Gastrocnemius medialis (tissue), 4 donors: ENCODE data around the gene C1QTNF6. TPM values are rescaled to one million over a fixed set of nuclear protein-coding genes. Genes with fewer than 3 reads are reported as not detected.

Experiments
- ATAC-seq, 2 donors: fragments of 150-250 bp; one replicate each; pipeline ENCODE4 v1.9.1; 2016
- DNase-seq, 2 donors: peaks; one replicate each; pipeline ENCODE4 v3.0.0-alpha.2; 2019
- H3K27ac ChIP-seq, 4 donors: fragments of 200-600 bp; sonication (generic); 1 replicate in 1 of 4; 2 replicates in 3 of 4; pipeline ENCODE4 v1.5.1; 2016 to 2018; ENCODE audit warnings: mild to moderate bottlenecking in 2 of 4, moderate library complexity in 1 of 4
- H3K27me3 ChIP-seq, 3 donors: fragments of 200-600 bp; sonication (generic) in 2 of 3; 1 replicate in 1 of 3; 2 replicates in 2 of 3; pipeline versions ENCODE4 v1.5.1 to v1.6.0; 2016 to 2019; ENCODE audit warnings: mild to moderate bottlenecking in 1 of 3, moderate library complexity in 1 of 3
- H3K36me3 ChIP-seq, 2 donors: fragments of 200-600 bp; sonication (generic) in 1 of 2; one replicate each; pipeline ENCODE4 v1.5.1; 2017 to 2018
- H3K4me1 ChIP-seq, 2 donors: fragments of 200-600 bp; sonication (generic) in 1 of 2; one replicate each; pipeline ENCODE4 v1.5.1; 2016 to 2017; ENCODE audit warnings: mild to moderate bottlenecking in 2 of 2
- H3K4me3 ChIP-seq, 4 donors: fragments of 200-600 bp; sonication (generic) in 3 of 4; 1 replicate in 1 of 4; 2 replicates in 3 of 4; pipeline ENCODE4 v1.5.1; 2016 to 2019; ENCODE audit warnings: mild to moderate bottlenecking in 2 of 4
- H3K9me3 ChIP-seq, 3 donors: fragments of 200-600 bp; sonication (generic) in 2 of 3; 1 replicate in 1 of 3; 2 replicates in 2 of 3; pipeline ENCODE4 v1.5.1; 2016 to 2019
- CTCF ChIP-seq, 5 experiments: fragments of 450-650 bp in 3 of 5; fragments of 200-600 bp in 2 of 5; sonication (generic) in 2 of 5; IDR thresholded peaks in 4 of 5; conservative IDR thresholded peaks in 1 of 5; 1 replicate in 4 of 5; 2 replicates in 1 of 5; pipeline ENCODE4 v1.5.1; 2016 to 2019; ENCODE audit warnings: antibody characterized with exemption in 5 of 5, mild to moderate bottlenecking in 3 of 5, moderate library complexity in 3 of 5
- POLR2A ChIP-seq, 2 donors: fragments of 450-650 bp; IDR thresholded peaks; one replicate each; pipeline ENCODE4 v1.6.1; 2017; ENCODE audit warnings: antibody characterized with exemption in 2 of 2, mild to moderate bottlenecking in 2 of 2, moderate library complexity in 2 of 2
- in situ Hi-C, 4 donors: fragments of 200-750 bp; cut with MboI; loops; one replicate each; pipeline versions ENCODE4 v1.15.0 to v1.8.0; 2017; ENCODE audit warnings: low sequenced_read_pairs in 4 of 4
- intact Hi-C: fragments of 100-400 bp; cut with DNase I; formaldehyde crosslinking; loops from one replicate; pipeline ENCODE4 v1.15.1; 2023; ENCODE audit warnings: low total_unique reads
- total RNA-seq, 4 donors: library from RNA; depleted of rRNA; stranded (reverse); fragments of >200 nt; gene quantifications; one replicate each; pipeline versions ENCODE4 v1.1.0 to v1.2.3, GENCODE V29; 2016

The C1QTNF6 gene
- total RNA-seq, 4 donors from 2014 or later = 0.46 to 1.00 (median 0.84) TPM

GRCh38 chr22:37156686-37157435, 31.2 kb downstream of the C1QTNF6 start:
- TF ChIP-seq CTCF (IDR thresholded peaks at IDR 0.05 in 4 of 5, conservative IDR thresholded peaks at IDR 0.05 in 1 of 5) = no peak
- no peak for TF ChIP-seq POLR2A (IDR thresholded peaks at IDR 0.05)
- in situ Hi-C loops = no loop called here
- no peak for DNase-seq
- Histone ChIP-seq H3K27me3 (peaks cover 0 to 18% (median 0%) of the 10 kb centered on the region in 3 donors), H3K4me3 (no peak overlapping the region), H3K4me1 (no peaks in the 10 kb centered on the region), H3K9me3 (peaks cover 0 to under 1% (median 0%) of the 10 kb centered on the region in 3 donors), H3K27ac (no peak overlapping the region), H3K36me3 (no peaks in the 10 kb centered on the region)
- ATAC-seq = no peak
- intact Hi-C loops = no loop called here

- peaks cover 0 to 6% (median 0%) of the 10 kb centered on the region in 3 donors for H3K9me3 ChIP-seq
- no peaks in the 10 kb centered on the region for H3K4me1 ChIP-seq
- DNase-seq (no peak), ATAC-seq (no peak)
- no peak overlapping the region for H3K27ac ChIP-seq
- in situ Hi-C loops = no loop called here
- no peaks in the 10 kb centered on the region for H3K36me3 ChIP-seq
- H3K4me3 ChIP-seq = no peak overlapping the region
- TF ChIP-seq POLR2A (IDR thresholded peaks at IDR 0.05) (no peak), CTCF (IDR thresholded peaks at IDR 0.05 in 4 of 5, conservative IDR thresholded peaks at IDR 0.05 in 1 of 5) (no peak)
- H3K27me3 ChIP-seq = peaks cover 0 to 11% (median 0%) of the 10 kb centered on the region in 3 donors
- intact Hi-C loops = no loop called here
Measured at GRCh38 chr22:37155971-37156370, 32.1 kb downstream of the C1QTNF6 start.

GRCh38 chr22:37154925-37155712, 32.9 kb downstream of the C1QTNF6 start:
- Histone ChIP-seq H3K4me1 (no peaks in the 10 kb centered on the region), H3K27ac (no peak overlapping the region), H3K36me3 (no peaks in the 10 kb centered on the region), H3K27me3 (peaks cover 0 to 7% (median 4%) of the 10 kb centered on the region in 3 donors), H3K4me3 (no peak overlapping the region), H3K9me3 (peaks cover 0 to 6% (median 0%) of the 10 kb centered on the region in 3 donors)
- no peak for DNase-seq
- ATAC-seq = no peak
- no peak for TF ChIP-seq CTCF (IDR thresholded peaks at IDR 0.05 in 4 of 5, conservative IDR thresholded peaks at IDR 0.05 in 1 of 5)
- TF ChIP-seq POLR2A (IDR thresholded peaks at IDR 0.05) = no peak
- in situ Hi-C loops = no loop called here
- intact Hi-C loops = no loop called here

GRCh38 chr22:37153901-37154300, 34.1 kb downstream of the C1QTNF6 start:
- intact Hi-C loops = no loop called here
- H3K27ac ChIP-seq = no peak overlapping the region
- DNase-seq (no peak), ATAC-seq (no peak)
- H3K4me1 ChIP-seq = no peaks in the 10 kb centered on the region
- H3K36me3 ChIP-seq = no peaks in the 10 kb centered on the region
- in situ Hi-C loops = no loop called here
- H3K4me3 ChIP-seq = no peak overlapping the region
- TF ChIP-seq CTCF (IDR thresholded peaks at IDR 0.05 in 4 of 5, conservative IDR thresholded peaks at IDR 0.05 in 1 of 5) (no peak), POLR2A (IDR thresholded peaks at IDR 0.05) (no peak)
- peaks cover 0 to 4% (median 3%) of the 10 kb centered on the region in 3 donors for H3K27me3 ChIP-seq
- peaks cover 0 to 6% (median 0%) of the 10 kb centered on the region in 3 donors for H3K9me3 ChIP-seq
